Endothelial cell of umbilical vein (primary cell): ENCODE measurements around the gene COL15A1. TPM values are rescaled to one million over a fixed set of nuclear protein-coding genes. Genes with fewer than 3 reads are reported as not detected.

Experiments
- BruUV-seq: library from RNA; stranded (reverse); fragments of 400-500 nt; replicated peaks from 2 replicates; lab custom pipeline; 2021; lab: Mats Ljungman, UMichigan
- CTCF ChIA-PET: fragments of 300-600, 350-600 bp; sonication (Branson Sonifier 250); formaldehyde crosslinking; loops from one replicate; lab custom pipeline; 2021; ENCODE audit warnings: antibody characterized with exemption, inconsistent platforms; lab: Charles Lee
- POLR2A ChIA-PET: fragments of 300-600, 350-600 bp; sonication (Branson Sonifier 250); formaldehyde crosslinking; loops from one replicate; lab custom pipeline; 2021; ENCODE audit warnings: antibody characterized with exemption, inconsistent platforms; lab: Charles Lee
- DNase-seq: peaks from one replicate; pipeline ENCODE4 v3.0.0-alpha.2; 2011; ENCODE audit warnings: low read depth, low spot score
- FAIRE-seq: peaks from 2 replicates; lab custom pipeline; 2011; peaks lifted over from hg19 to GRCh38; lab: Jason Lieb, UNC
- H2AFZ ChIP-seq: 2 replicates; pipeline ENCODE4 v1.6.0; 2012; ENCODE audit warnings: low read depth, low read length, control low read depth, inconsistent platforms
- H3K27ac ChIP-seq: 2 replicates; pipeline ENCODE4 v1.5.1; 2011; ENCODE audit warnings: low read depth, mild to moderate bottlenecking, control low read depth, low read length, moderate library complexity; ENCODE audit not compliant: insufficient read depth
- H3K27me3 ChIP-seq, 2 experiments: 2 replicates each; pipeline versions ENCODE4 v1.6.0 to v1.6.1; 2011; ENCODE audit warnings: low read length in 2 of 2, mixed read lengths in 1 of 2; ENCODE audit not compliant: control insufficient read depth in 2 of 2, insufficient read depth in 2 of 2
- H3K36me3 ChIP-seq, 2 experiments: 2 replicates in 1 of 2; 3 replicates in 1 of 2; pipeline ENCODE4 v1.5.1; 2011; ENCODE audit warnings: low read length in 2 of 2, mild to moderate bottlenecking in 1 of 2, moderate library complexity in 1 of 2; ENCODE audit not compliant: control insufficient read depth in 2 of 2, insufficient read depth in 2 of 2; ENCODE audit errors: extremely low read depth in 1 of 2
- H3K4me1 ChIP-seq: 3 replicates; pipeline ENCODE4 v1.5.1; 2011; ENCODE audit warnings: mild to moderate bottlenecking, low read length; ENCODE audit not compliant: control insufficient read depth, insufficient read depth; ENCODE audit errors: extremely low read depth
- H3K4me2 ChIP-seq: 2 replicates; pipeline ENCODE4 v1.6.1; 2011; ENCODE audit warnings: low read length, control low read depth, mixed read lengths; ENCODE audit not compliant: insufficient read depth
- H3K4me3 ChIP-seq, 3 experiments: fragments of 200-600 bp in 1 of 3; sonication (generic), shearing (Covaris generic) in 1 of 3; replicated peaks in 1 of 3; 2 replicates each; pipeline ENCODE4 v1.5.1; 2011 to 2016; ENCODE audit warnings: control low read depth in 3 of 3, low read length in 3 of 3, mild to moderate bottlenecking in 2 of 3, inconsistent platforms in 1 of 3, low read depth in 1 of 3, moderate library complexity in 1 of 3; ENCODE audit not compliant: insufficient read depth in 1 of 3
- H3K79me2 ChIP-seq: 2 replicates; pipeline ENCODE4 v1.6.0; 2012; ENCODE audit warnings: low read length, inconsistent platforms; ENCODE audit not compliant: control insufficient read depth, insufficient read depth
- H3K9ac ChIP-seq: replicated peaks from 2 replicates; pipeline ENCODE3; 2011; ENCODE audit warnings: low read length, control low read depth; ENCODE audit not compliant: insufficient read depth; ENCODE audit errors: extremely low read depth
- H3K9me1 ChIP-seq: replicated peaks from 3 replicates; pipeline ENCODE4 v1.6.0; 2011; ENCODE audit warnings: mild to moderate bottlenecking, low read length; ENCODE audit not compliant: control insufficient read depth, insufficient read depth; ENCODE audit errors: extremely low read depth
- H3K9me3 ChIP-seq: replicated peaks from 2 replicates; pipeline ENCODE4 v1.5.1; 2012; ENCODE audit warnings: low read length, inconsistent platforms; ENCODE audit not compliant: control insufficient read depth, insufficient read depth
- H4K20me1 ChIP-seq: replicated peaks from 2 replicates; pipeline ENCODE3; 2011; ENCODE audit warnings: mild to moderate bottlenecking, low read length; ENCODE audit not compliant: control insufficient read depth, insufficient read depth; ENCODE audit errors: extremely low read depth
- EZH2 ChIP-seq: IDR thresholded peaks from 2 replicates; pipeline ENCODE4 v1.6.1; 2012; ENCODE audit warnings: borderline replicate concordance, low read depth, mild to moderate bottlenecking, moderate library complexity, low read length, inconsistent platforms; ENCODE audit not compliant: severe bottlenecking
- FOS ChIP-seq: IDR thresholded peaks from 2 replicates; pipeline ENCODE4 v1.6.1; 2011; ENCODE audit warnings: mild to moderate bottlenecking, low read length, moderate library complexity, borderline replicate concordance; ENCODE audit not compliant: insufficient read depth
- GATA2 ChIP-seq: IDR thresholded peaks from 2 replicates; pipeline ENCODE4 v1.7.0; 2011; ENCODE audit warnings: low read depth, mild to moderate bottlenecking, moderate library complexity, mixed read lengths, low read length; ENCODE audit not compliant: insufficient read length, insufficient read depth
- JUN ChIP-seq: IDR thresholded peaks from 2 replicates; pipeline ENCODE4 v1.6.1; 2011; ENCODE audit warnings: borderline replicate concordance, low read depth; ENCODE audit not compliant: insufficient read length, insufficient read depth
- MYC ChIP-seq: IDR thresholded peaks from one replicate; pipeline ENCODE4 v1.6.1; 2011; ENCODE audit warnings: mild to moderate bottlenecking, low read depth, low read length
- POLR2A ChIP-seq: IDR thresholded peaks from 2 replicates; pipeline ENCODE4 v1.6.1; 2012; ENCODE audit warnings: low read depth, mild to moderate bottlenecking, control low read depth, low read length
- POLR2AphosphoS5 ChIP-seq: IDR thresholded peaks from 2 replicates; pipeline ENCODE4 v1.6.1; 2012; ENCODE audit warnings: low read depth, mild to moderate bottlenecking, control low read depth, low read length, moderate library complexity; ENCODE audit not compliant: insufficient read depth
- dilution Hi-C: fragments of 300-500 bp; cut with MboI; formaldehyde crosslinking; loops from one replicate; pipeline ENCODE4 v1.15.0; 2019; ENCODE audit warnings: low sequenced_read_pairs; ENCODE audit not compliant: extremely low pct_ligation_motif_present
- intact Hi-C: fragments of 100-400 bp; cut with micrococcal nuclease; formaldehyde crosslinking; loops from one replicate; pipeline ENCODE4 v1.10.0; 2022
- polyA plus RNA-seq, 4 experiments: library from polyadenylated mRNA; depleted of rRNA in 3 of 4; stranded (reverse) in 3 of 4; unstranded in 1 of 4; fragments of >200 nt; gene quantifications; 2 replicates each; pipeline versions ENCODE4 v1.2.1 to v1.2.3, GENCODE V29; 2011 to 2012; ENCODE audit warnings: missing spikeins in 1 of 4
- total RNA-seq: library from RNA; stranded (reverse); gene quantifications from 2 replicates; pipeline ENCODE4 v1.2.3, GENCODE V29; 2021
- TF ChIP-seq, protein P1 (sequence below): IDR thresholded peaks from 2 replicates; pipeline ENCODE4 v1.6.1; 2011; ENCODE audit not compliant: insufficient read depth, insufficient read length
- TF ChIP-seq, protein P2 (sequence below), 2 donors: IDR thresholded peaks; 1 replicate in 1 of 2; 2 replicates in 1 of 2; pipeline ENCODE4 v1.5.1; 2011; ENCODE audit warnings: low read length in 2 of 2, mild to moderate bottlenecking in 2 of 2, moderate library complexity in 2 of 2, control low read depth in 1 of 2, inconsistent platforms in 1 of 2, low read depth in 1 of 2; ENCODE audit not compliant: insufficient read depth in 1 of 2; ENCODE audit errors: extremely low read depth in 1 of 2

COL15A1 gene
- total and polyA plus RNA-seq, 2 donors (not counting 3 experiments of a cell fraction or from before 2014, with no cell fraction given) = not detected

DNA sequence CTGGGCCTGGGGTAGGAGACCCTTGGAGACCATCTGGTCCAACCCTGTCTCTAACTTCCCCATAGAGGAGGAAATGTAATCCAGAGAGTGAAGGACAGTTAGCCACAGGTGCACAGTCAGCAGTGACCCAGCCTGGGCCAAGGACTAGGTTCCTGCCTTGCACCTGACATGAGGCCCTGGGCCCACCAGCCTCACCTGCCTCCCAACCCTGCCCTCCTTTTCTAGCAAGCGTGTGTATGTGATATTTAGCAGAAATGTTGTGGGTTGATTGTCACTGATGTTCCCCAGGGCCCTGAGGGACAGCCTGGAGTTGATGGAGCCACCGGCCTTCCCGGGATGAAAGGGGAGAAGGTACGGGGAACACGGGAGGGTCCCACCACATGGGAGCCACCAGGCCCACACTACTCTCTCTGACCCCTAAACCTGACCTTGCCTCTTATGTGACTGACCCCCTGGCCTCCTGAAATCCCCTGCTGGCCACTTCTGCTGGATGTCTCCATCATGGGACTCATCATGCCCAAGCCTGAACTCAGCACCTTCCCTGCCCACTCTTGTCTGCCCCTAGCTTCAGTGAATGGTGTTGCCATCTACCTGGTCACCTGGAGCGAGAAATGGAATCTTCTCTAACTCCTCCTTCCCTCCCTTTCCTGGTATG lies 82.0 kb downstream of the COL15A1 start:
- H3K4me1 ChIP-seq = no peaks in the 10 kb centered on the region
- no peak for DNase-seq
- FAIRE-seq = no peak
- H4K20me1 ChIP-seq = no peaks in the 10 kb centered on the region
- TF ChIP-seq POLR2A (no peak), POLR2AphosphoS5 (no peak), GATA2 (no peak), EZH2 (no peak), JUN (no peak), FOS (no peak), MYC (no peak)
- TF ChIP-seq, protein P1, sequence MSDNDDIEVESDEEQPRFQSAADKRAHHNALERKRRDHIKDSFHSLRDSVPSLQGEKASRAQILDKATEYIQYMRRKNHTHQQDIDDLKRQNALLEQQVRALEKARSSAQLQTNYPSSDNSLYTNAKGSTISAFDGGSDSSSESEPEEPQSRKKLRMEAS = no peak
- TF ChIP-seq, protein P2, sequence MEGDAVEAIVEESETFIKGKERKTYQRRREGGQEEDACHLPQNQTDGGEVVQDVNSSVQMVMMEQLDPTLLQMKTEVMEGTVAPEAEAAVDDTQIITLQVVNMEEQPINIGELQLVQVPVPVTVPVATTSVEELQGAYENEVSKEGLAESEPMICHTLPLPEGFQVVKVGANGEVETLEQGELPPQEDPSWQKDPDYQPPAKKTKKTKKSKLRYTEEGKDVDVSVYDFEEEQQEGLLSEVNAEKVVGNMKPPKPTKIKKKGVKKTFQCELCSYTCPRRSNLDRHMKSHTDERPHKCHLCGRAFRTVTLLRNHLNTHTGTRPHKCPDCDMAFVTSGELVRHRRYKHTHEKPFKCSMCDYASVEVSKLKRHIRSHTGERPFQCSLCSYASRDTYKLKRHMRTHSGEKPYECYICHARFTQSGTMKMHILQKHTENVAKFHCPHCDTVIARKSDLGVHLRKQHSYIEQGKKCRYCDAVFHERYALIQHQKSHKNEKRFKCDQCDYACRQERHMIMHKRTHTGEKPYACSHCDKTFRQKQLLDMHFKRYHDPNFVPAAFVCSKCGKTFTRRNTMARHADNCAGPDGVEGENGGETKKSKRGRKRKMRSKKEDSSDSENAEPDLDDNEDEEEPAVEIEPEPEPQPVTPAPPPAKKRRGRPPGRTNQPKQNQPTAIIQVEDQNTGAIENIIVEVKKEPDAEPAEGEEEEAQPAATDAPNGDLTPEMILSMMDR (IDR thresholded peaks at IDR 0.05; ENCODE audit: extremely low read depth in 1 of 2, insufficient read depth in 1 of 2, low read depth in 1 of 2, low read length in 2 of 2) = no peak
- no peak overlapping the region for H3K9ac ChIP-seq
- no peaks in the 10 kb centered on the region for H3K79me2 ChIP-seq
- H3K4me2 ChIP-seq = no peak overlapping the region
- H3K27me3 ChIP-seq = peaks cover 0 to 4% of the 10 kb centered on the region in 2 experiments
- BruUV-seq = no TSS peak
- no peaks in the 10 kb centered on the region for H3K9me3 ChIP-seq
- dilution Hi-C loops (no loop called here), intact Hi-C loops (no loop called here)
- no peaks in the 10 kb centered on the region for H3K9me1 ChIP-seq
- H3K4me3 ChIP-seq = no peak overlapping the region
- no peaks in the 10 kb centered on the region for H3K36me3 ChIP-seq
- CTCF ChIA-PET = no interaction called here
- POLR2A ChIA-PET = no interaction called here
- H2AFZ ChIP-seq = no peak overlapping the region
- H3K27ac ChIP-seq = no peak overlapping the region
